ENCODE measurements around the gene TCAIM. TPM values are rescaled to one million over a fixed set of nuclear protein-coding genes. Genes with fewer than 3 reads are reported as not detected.
"Not testable (repeated sequence)": the region's sequence is repeated elsewhere in the genome, so short reads cannot be mapped to it uniquely, and the experiment has no call there.

Gene TCAIM
- total RNA-seq, 1 donor from 2014 or later: 22.4 TPM

DNA sequence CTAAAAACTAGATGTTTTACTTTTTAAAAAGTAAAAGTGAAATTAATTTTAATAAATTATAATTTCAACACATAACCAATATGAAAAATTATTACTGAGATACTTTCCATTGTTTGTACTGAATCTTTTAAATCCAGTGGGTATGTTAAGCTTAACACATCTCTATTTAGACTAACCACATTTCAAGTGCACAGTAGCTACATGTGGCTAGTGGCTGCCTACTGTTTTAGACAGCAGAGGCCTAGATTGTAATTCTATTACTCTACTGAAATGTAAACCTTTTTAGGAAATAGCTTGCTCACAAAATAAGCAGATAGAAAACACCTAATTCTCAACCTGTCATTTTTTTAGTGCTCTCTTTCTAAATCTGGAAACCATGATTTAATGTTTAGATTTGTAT, 4.9 kb downstream of the TCAIM start:
- Mint-ChIP-seq H3K36me3 (peaks cover 4% of the 10 kb centered on the region), H3K4me1 (ENCODE audit: unreplicated experiment) (peaks cover 13% of the 10 kb centered on the region), H3K27ac (no peak overlapping the region), H3K9me3 (no peaks in the 10 kb centered on the region), H3K4me3 (no peak overlapping the region), H3K27me3 (no peaks in the 10 kb centered on the region)
- no peak for DNase-seq (ENCODE audit: extremely low spot score, unreplicated experiment)
- TF ChIP-seq, protein P1, sequence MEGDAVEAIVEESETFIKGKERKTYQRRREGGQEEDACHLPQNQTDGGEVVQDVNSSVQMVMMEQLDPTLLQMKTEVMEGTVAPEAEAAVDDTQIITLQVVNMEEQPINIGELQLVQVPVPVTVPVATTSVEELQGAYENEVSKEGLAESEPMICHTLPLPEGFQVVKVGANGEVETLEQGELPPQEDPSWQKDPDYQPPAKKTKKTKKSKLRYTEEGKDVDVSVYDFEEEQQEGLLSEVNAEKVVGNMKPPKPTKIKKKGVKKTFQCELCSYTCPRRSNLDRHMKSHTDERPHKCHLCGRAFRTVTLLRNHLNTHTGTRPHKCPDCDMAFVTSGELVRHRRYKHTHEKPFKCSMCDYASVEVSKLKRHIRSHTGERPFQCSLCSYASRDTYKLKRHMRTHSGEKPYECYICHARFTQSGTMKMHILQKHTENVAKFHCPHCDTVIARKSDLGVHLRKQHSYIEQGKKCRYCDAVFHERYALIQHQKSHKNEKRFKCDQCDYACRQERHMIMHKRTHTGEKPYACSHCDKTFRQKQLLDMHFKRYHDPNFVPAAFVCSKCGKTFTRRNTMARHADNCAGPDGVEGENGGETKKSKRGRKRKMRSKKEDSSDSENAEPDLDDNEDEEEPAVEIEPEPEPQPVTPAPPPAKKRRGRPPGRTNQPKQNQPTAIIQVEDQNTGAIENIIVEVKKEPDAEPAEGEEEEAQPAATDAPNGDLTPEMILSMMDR (conservative IDR thresholded peaks at IDR 0.05): no peak

DNA sequence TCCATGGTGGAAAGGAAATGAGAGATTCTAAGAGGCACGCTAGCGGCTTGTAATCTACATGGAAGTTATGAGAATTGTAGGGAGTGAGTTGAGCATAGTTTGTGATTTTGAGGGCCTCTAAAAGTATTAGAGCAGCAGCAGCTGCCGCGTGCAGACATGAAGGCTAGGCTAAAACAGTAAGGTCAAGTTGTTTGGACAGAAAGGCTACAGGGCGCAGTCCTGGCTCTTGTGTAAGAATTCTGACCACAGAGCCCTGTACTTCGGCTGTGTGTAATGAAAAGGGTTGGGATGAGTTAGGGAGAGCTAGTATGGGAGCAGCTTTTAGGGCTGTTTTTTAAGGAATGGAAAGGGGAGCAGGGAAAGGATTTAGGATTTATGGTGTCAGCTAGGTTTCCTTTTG, 8.0 kb downstream of the TCAIM start:
- H3K27me3 Mint-ChIP-seq; DNase-seq (ENCODE audit: extremely low spot score, unreplicated experiment); H3K4me1 Mint-ChIP-seq (ENCODE audit: unreplicated experiment); H3K4me3 Mint-ChIP-seq; H3K36me3 Mint-ChIP-seq; H3K9me3 Mint-ChIP-seq; H3K27ac Mint-ChIP-seq: not testable (repeated sequence)

DNA sequence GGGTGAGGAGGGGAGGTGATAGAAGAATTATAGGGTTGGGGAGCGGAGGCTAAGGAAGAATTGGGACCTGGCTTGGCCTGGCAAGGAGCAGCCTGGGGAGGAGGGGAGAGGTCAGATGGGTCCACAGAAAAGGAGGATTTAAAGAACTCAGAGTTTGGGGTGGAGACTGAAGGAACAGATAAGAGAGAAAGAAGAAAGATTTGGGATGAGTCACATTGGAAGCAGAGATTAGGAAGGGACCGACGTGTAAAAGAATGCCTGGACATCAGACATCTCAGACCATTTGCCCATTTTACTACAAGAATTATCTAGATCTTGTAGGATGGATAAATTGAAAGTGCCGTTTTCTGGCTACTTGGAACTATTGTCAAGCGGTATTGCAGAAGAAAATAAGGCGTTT, 10.4 kb downstream of the TCAIM start:
- H3K27ac Mint-ChIP-seq: peak overlapping the region; percentile 19
- peaks cover 16% of the 10 kb centered on the region for H3K36me3 Mint-ChIP-seq
- H3K9me3 Mint-ChIP-seq: no peaks in the 10 kb centered on the region
- TF ChIP-seq, protein P1 (conservative IDR thresholded peaks at IDR 0.05): no peak
- DNase-seq (ENCODE audit: extremely low spot score, unreplicated experiment): no peak
- no peak overlapping the region for H3K4me3 Mint-ChIP-seq
- no peaks in the 10 kb centered on the region for H3K27me3 Mint-ChIP-seq
- H3K4me1 Mint-ChIP-seq (ENCODE audit: unreplicated experiment): no peaks in the 10 kb centered on the region

DNA sequence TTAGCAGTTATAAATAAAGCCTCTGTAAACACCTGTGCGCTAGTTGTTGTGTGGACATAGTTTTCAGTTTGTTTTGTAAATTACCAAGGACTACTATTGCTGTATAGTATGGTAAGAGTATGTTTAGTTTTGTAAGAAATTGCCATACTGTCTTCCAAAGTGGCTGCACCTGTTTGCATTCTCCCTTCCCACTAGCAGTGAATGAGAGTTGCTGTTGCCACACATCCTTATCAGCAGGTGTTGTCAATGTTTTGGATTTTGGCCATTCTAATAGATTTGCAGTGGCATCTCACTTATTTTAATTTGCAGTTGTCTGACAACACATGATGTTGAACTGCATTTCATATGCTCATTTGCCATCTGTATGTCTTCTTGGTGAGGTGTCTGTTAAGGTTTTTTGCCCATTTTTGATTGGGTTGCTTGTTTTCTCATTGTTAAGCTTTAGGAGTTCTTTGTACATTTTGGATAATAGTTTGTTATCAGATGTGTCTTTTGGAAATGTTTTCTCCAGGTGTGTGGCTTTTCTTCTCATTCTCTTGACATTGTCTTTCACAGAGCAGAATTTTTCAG, 14.9 kb downstream of the TCAIM start:
- DNase-seq (ENCODE audit: extremely low spot score, unreplicated experiment): no peak
- H3K9me3 Mint-ChIP-seq: no peaks in the 10 kb centered on the region
- H3K4me3 Mint-ChIP-seq: no peak overlapping the region
- no peak overlapping the region for H3K27ac Mint-ChIP-seq
- H3K36me3 Mint-ChIP-seq: peaks cover 28% of the 10 kb centered on the region
- peaks cover 10% of the 10 kb centered on the region for H3K4me1 Mint-ChIP-seq (ENCODE audit: unreplicated experiment)
- TF ChIP-seq, protein P1 (conservative IDR thresholded peaks at IDR 0.05): no peak
- no peaks in the 10 kb centered on the region for H3K27me3 Mint-ChIP-seq

DNA sequence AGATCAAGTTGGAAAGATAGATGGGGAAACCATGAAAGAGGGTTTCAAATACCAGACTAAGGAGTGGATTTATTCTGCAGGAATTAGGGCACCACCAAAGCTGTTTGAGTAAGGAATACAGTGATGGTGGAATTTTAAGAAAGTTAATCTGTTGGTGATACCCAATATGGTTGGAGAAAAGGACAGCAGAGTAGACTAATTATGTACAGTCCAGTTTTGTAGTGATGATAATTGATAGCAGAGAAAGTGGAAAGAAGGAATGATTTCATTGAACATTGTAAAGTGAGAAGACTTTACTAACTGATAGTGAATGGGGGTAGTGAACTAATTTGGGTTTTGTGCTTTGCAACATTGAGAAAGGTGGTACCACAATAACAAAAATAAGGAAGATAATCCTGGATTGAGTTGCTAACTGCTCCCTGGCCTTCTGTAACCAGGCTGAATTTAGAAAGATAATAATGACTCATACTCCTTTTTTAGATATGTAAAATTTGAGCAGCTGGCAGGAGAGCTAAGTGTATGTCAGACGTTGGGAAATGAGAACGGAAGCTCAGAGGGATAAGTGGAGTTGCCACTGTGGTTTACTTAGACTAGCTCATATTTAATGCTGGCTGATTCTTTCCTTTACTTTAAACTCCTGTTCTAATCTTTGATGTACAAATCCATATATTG, 16.9 kb downstream of the TCAIM start:
- no peak for DNase-seq (ENCODE audit: extremely low spot score, unreplicated experiment)
- Mint-ChIP-seq H3K27me3 (no peaks in the 10 kb centered on the region), H3K4me3 (no peak overlapping the region), H3K27ac (no peak overlapping the region), H3K4me1 (ENCODE audit: unreplicated experiment) (peaks cover 20% of the 10 kb centered on the region), H3K36me3 (peaks cover 23% of the 10 kb centered on the region), H3K9me3 (no peaks in the 10 kb centered on the region)
- TF ChIP-seq, protein P1 (conservative IDR thresholded peaks at IDR 0.05): no peak

DNA sequence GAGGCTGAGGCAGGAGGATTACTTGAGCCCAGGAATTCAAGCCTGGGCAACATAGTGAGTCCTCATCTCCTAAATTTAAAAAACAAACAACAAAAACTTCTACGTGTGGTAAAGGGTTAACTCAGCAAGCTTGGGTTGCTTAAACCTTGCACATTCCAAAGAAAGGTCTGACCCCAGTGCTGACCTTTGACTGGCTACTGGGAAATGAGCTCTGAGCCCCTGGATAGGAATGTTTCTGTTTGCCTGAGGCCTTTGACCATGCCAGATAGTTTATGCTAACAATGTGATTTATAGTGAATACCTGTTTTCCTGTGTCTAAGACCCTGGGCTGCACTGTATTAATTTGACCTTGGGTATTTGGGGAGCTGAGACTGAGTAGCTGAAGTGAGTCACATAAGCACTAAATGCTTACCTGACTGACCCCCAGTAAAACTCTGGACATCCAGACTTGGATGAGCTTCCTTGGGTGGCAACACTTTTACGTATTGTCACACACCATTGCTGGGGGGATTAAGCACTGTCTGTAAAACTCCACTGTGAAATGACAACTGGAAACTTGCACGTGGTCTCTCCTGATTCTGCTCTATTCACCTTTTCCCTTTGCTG, 20.7 kb downstream of the TCAIM start:
- H3K9me3 Mint-ChIP-seq: no peaks in the 10 kb centered on the region
- DNase-seq (ENCODE audit: extremely low spot score, unreplicated experiment): no peak
- no peaks in the 10 kb centered on the region for H3K27me3 Mint-ChIP-seq
- TF ChIP-seq, protein P1 (conservative IDR thresholded peaks at IDR 0.05): no peak
- H3K27ac Mint-ChIP-seq: peak overlapping the region; percentile 4
- H3K36me3 Mint-ChIP-seq: peaks cover 14% of the 10 kb centered on the region
- H3K4me1 Mint-ChIP-seq (ENCODE audit: unreplicated experiment): peaks cover 24% of the 10 kb centered on the region
- H3K4me3 Mint-ChIP-seq: no peak overlapping the region

Data from type B pancreatic cell (in vitro differentiated cells).